Measurements from ENCODE around the gene SGCA.

- no peak for TF ChIP-seq CTCF (IDR thresholded peaks at IDR 0.05)
- TF ChIP-seq POLR2A (IDR thresholded peaks at IDR 0.05) = no peak
These were observed 44.7 kb downstream of the SGCA start for GRCh38 chr17:50210240-50211225.
